Measurements from ENCODE around the gene GPC5. TPM values are rescaled to one million over a fixed set of nuclear protein-coding genes. Genes with fewer than 3 reads are reported as not detected.

GPC5 gene
- total RNA-seq, 1 donor from 2014 or later = 0.99 TPM

DNA sequence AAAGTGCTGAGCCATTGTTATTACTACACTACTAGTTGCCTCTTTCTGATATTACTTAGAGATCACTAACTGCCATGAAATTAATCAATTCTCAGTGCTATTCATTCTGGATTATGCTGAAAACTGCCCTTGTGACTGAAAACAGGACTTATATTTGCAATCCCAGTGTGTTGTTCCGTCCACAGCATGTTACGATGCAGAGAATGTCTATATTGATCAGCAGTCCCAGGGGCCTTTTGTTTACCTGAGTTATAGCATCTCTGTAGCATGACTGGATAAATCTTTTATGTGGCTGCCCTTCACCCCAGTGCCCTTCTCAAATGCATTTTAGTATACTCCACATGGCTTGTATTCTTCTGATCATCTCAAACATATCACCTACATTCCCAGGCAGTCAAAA lies 251.0 kb downstream of the GPC5 start:
- DNase-seq (ENCODE audit: low spot score) = no peak
- no peaks in the 10 kb centered on the region for H3K27me3 Mint-ChIP-seq (ENCODE audit: low read depth)
- H3K4me1 Mint-ChIP-seq (ENCODE audit: low read depth) = peaks cover 14% of the 10 kb centered on the region
- H3K9me3 Mint-ChIP-seq (ENCODE audit: low read depth) = no peaks in the 10 kb centered on the region
- H3K27ac Mint-ChIP-seq (ENCODE audit: unreplicated experiment) = no peak overlapping the region
- TF ChIP-seq CTCF (IDR thresholded peaks at IDR 0.05) = no peak
- no peak overlapping the region for H3K4me3 Mint-ChIP-seq (ENCODE audit: unreplicated experiment)
- no peaks in the 10 kb centered on the region for H3K36me3 Mint-ChIP-seq (ENCODE audit: low read depth)

DNA sequence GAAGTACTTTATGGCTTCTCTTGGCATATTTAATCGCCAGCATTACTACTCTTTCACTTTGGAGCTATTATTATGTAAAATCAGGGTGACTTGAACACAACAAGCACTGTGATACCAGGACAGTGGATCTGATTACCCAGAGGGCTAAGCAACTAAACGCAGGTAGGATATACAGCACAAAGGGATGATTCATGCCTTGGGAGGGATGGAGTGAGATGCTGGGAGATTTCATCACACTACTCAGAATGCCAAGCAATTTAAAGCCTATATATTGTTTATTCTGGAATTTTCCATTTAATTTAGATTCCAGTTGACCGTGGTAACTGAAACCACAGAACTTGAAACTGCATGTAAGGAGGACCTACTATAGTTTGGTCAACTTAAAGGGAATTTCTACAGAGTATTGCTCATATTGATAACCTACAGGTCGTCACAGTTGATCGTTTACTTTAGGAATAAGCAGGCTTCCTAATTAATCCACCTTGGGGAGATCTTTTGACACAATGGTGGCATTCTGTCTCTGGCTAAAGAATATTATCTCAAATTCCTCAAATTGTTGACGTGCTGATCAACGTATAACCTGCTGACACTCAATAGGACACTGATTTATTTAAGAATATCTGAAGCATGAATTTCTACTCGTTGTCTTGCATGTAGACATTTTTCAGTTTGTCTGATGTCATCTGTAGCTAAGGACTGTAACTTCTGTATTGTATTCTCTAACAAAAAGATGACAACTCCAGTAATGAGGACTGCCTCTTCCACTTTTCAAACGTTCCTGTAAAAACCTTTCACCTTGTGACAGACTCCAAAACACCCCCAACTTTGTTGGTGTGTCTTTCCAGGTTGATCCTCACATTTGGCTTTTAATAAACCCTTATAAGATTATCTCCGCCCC lies 254.2 kb downstream of the GPC5 start:
- DNase-seq (ENCODE audit: low spot score) = no peak
- Mint-ChIP-seq H3K36me3 (ENCODE audit: low read depth) (no peaks in the 10 kb centered on the region), H3K27me3 (ENCODE audit: low read depth) (no peaks in the 10 kb centered on the region), H3K27ac (ENCODE audit: unreplicated experiment) (no peak overlapping the region), H3K4me1 (ENCODE audit: low read depth) (peaks cover 9% of the 10 kb centered on the region), H3K4me3 (ENCODE audit: unreplicated experiment) (no peak overlapping the region), H3K9me3 (ENCODE audit: low read depth) (no peaks in the 10 kb centered on the region)
- TF ChIP-seq CTCF (IDR thresholded peaks at IDR 0.05) = no peak

DNA sequence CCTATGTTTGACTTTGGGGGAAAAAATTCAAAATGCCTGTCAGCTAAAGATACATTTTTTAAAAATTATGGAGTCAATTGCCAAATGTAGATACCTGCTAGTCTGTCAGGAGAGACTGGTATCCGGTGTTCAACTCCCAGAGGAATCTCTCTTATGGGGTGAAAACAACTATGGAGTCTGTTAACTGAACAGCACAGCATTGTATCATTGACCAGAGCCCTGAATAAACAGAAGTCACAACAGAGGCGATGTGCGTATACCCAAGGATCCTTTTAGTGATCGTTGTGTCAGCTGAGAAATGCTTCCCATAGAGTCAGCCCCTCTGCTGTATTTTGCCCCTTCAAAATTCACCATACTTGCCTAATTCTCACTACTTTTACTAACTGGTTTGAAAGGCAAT lies 257.3 kb downstream of the GPC5 start:
- Mint-ChIP-seq H3K27me3 (ENCODE audit: low read depth) (no peaks in the 10 kb centered on the region), H3K4me3 (ENCODE audit: unreplicated experiment) (no peak overlapping the region), H3K36me3 (ENCODE audit: low read depth) (no peaks in the 10 kb centered on the region), H3K4me1 (ENCODE audit: low read depth) (peaks cover 5% of the 10 kb centered on the region), H3K9me3 (ENCODE audit: low read depth) (no peaks in the 10 kb centered on the region), H3K27ac (ENCODE audit: unreplicated experiment) (no peak overlapping the region)
- TF ChIP-seq CTCF (IDR thresholded peaks at IDR 0.05) = no peak
- no peak for DNase-seq (ENCODE audit: low spot score)

- no peak for TF ChIP-seq CTCF (IDR thresholded peaks at IDR 0.05)
- H3K27me3 Mint-ChIP-seq (ENCODE audit: low read depth) = no peaks in the 10 kb centered on the region
- no peak for DNase-seq (ENCODE audit: low spot score)
- H3K4me3 Mint-ChIP-seq (ENCODE audit: unreplicated experiment) = no peak overlapping the region
- H3K4me1 Mint-ChIP-seq (ENCODE audit: low read depth) = peaks cover 5% of the 10 kb centered on the region
- H3K27ac Mint-ChIP-seq (ENCODE audit: unreplicated experiment) = no peak overlapping the region
- H3K36me3 Mint-ChIP-seq (ENCODE audit: low read depth) = no peaks in the 10 kb centered on the region
- H3K9me3 Mint-ChIP-seq (ENCODE audit: low read depth) = no peaks in the 10 kb centered on the region
These were observed 258.9 kb downstream of the GPC5 start for GRCh38 chr13:91657283-91657682.

DNA sequence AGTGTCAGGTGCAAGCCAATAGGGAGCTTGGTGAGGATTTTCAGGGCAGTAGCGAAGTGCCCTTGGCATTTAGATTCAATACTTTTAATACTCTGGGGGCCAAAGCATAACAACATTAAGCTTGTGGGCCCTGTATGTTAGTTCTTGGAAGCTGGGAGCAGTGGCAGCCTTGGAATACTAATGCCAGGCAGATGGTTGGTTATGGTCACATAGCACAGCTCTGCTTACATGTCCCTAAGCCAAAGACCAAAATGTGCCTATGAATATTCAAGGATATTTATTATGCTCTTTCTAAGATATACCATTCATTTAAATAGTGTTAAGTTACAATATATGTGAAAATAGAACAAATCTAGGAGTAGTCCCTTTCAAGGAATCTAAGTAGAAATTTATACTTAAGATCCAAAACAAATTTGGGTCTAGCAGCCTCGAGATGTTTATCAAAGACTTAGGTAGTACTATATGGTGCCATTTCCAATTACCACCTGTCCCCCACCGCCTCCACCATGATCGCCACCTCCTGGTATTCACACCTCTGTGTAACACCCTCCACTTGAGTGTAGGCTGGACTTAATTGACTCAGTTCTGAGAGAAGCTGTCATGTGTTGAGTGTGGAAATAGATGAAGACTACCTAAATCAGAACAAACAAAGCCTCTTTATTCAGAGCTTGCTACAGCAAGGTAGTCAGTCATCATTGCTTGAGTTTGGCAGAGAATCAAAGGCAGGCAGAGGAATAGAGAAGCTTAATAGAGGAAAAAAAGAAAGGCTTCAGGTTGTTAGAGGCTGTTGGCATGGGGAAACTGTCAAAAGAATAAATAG lies 261.0 kb downstream of the GPC5 start:
- Mint-ChIP-seq H3K36me3 (ENCODE audit: low read depth) (no peaks in the 10 kb centered on the region), H3K4me3 (ENCODE audit: unreplicated experiment) (no peak overlapping the region), H3K9me3 (ENCODE audit: low read depth) (no peaks in the 10 kb centered on the region), H3K27me3 (ENCODE audit: low read depth) (no peaks in the 10 kb centered on the region), H3K27ac (ENCODE audit: unreplicated experiment) (no peak overlapping the region), H3K4me1 (ENCODE audit: low read depth) (no peaks in the 10 kb centered on the region)
- no peak for DNase-seq (ENCODE audit: low spot score)
- no peak for TF ChIP-seq CTCF (IDR thresholded peaks at IDR 0.05)

Measured in chondrocyte (in vitro differentiated cells).